Measurements from ENCODE around the gene AMDHD2.
"Not testable (repeated sequence)": the region's sequence is repeated elsewhere in the genome, so short reads cannot be mapped to it uniquely, and the experiment has no call there.

The AMDHD2 gene

DNA sequence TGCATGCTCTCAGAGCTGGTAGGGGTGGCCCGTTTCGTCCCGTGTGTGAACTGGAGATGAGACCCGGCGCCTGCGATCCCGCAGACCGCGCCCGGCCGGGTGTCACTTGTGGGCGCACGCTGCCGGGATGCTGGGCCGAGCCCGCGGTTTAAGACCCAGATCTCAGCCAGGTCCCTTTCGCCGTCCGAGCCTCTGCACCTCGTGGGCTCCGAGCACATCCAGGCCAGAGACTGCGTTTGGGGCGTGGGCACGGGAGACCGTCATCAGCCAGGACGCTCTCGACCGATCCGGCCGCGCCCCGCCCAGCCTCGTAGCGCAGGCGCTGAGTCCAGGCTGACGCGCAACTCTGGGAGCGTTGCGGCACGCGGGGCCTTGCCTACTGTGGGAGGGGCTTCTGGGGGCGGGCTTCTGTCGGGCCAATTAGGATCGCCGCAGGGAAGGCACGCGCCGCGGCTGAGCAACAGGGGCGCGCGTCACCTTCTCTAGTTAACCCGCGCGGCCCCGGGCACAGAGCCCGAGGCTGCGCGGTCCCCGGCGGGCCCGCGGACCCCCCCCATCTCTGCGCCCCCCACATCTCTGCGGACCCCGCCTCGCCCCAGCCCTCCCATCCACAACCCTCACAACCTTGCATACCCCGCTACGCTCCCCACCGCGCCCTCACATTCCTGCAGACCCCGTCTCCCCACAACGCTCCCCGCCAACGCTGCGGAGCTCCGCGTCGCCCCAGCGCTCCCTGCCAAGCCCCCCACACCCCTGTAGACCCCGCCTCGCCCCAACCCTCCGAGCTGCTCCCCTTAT, 11.7 kb downstream of the AMDHD2 start:
- in situ Hi-C loops (cut with MboI; ENCODE audit: low sequenced_read_pairs): no loop called here

GRCh38 chr16:2532494-2533141, 12.4 kb downstream of the AMDHD2 start:
- in situ Hi-C loops (cut with MboI; ENCODE audit: low sequenced_read_pairs): no loop called here

GRCh38 chr16:2533142-2533755, 13.1 kb downstream of the AMDHD2 start:
- in situ Hi-C loops (cut with MboI; ENCODE audit: low sequenced_read_pairs): not testable (repeated sequence)

DNA sequence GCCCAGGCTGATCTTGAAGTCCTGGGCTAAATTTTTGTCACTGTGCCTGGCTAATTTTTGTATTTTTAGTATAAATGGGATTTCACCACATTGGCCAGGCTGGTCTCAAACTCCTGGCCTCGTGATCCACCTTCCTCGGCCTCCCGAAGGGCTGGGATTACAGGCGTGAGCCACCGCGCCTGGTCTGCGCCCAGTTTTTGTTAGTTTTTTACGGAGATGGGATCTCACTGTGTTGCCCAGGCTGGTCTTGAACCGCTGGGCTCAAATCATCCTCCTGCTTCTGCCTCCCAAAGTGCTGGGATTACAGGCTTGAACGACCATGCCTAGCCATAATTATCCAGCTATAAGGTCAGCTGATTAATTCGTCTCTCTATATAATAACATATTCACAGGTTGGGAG, 13.7 kb downstream of the AMDHD2 start:
- in situ Hi-C loops (cut with MboI; ENCODE audit: low sequenced_read_pairs): no loop called here

DNA sequence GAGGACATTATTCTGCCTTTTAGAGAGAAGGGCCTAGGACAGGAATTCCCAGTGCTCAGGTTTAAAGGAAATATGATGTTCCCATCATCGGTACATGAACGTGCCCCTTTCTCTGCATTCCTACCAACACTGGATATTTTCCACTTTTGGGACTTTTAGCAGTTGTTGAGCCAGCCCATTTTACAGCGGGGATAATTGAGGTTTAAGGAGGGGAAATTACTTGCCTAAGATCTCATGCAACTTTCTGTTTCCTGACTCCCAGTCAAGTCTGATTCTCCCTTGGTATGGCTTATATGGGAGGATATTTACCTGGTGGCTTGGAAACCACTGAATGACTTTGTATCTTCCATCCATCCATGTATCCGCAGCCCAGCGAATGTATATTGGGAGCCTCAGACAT, 14.2 kb downstream of the AMDHD2 start:
- in situ Hi-C loops (cut with MboI; ENCODE audit: low sequenced_read_pairs): not testable (repeated sequence)

GRCh38 chr16:2535625-2536013, 15.4 kb downstream of the AMDHD2 start:
- in situ Hi-C loops (cut with MboI; ENCODE audit: low sequenced_read_pairs): no loop called here

DNA sequence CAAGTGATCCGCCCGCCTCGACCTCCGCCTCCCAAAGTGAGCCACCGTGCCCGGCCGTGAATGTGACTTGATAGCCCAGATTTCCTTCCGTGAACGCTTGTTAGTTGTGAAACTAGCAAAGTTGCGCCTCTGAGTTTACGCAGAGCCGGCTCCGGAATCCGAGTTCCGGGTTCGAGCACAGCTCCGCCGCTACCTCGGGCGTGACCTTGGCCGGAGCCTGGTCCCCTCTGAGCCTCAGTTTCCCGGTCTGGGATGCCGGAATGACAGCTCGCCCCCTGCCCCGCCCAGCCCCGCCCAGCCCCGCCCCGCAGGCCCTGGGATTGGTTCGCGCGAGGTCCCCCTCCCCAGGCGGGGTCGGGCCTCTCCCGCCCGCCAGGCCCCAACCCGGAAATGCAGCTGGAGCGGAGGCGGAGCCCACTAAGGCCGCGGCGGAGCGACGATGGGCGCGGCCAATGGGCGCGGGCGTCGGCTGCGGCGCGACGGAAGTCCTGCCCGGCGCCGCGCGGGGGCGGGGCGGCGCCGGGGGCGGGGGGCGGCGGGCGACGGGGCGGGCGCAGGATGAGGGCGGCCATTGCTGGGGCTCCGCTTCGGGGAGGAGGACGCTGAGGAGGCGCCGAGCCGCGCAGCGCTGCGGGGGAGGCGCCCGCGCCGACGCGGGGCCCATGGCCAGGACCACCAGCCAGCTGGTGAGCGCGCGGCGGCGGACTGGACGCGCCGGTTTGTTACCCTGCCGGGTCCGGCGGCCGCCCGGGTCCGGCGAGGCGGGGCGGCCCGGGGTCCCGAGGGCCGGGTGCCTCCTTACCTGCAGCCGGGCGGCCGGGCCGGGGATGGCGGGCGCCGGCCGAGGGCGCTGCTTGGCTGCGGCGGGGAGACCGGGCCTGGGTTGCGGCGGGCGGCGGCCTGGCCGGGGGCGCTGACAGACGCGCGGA, 17.5 kb downstream of the AMDHD2 start, which contains the start of gene PDPK1:
Gene PDPK1, plus strand, starts transcription at position 571 of the 929 bp plus-strand sequence. Its CDS starts 92 bp downstream, at position 663.
- in situ Hi-C loops (cut with MboI; ENCODE audit: low sequenced_read_pairs): no loop called here

GRCh38 chr16:2539192-2539844, 19.1 kb downstream of the AMDHD2 start:
- in situ Hi-C loops (cut with MboI; ENCODE audit: low sequenced_read_pairs): not testable (repeated sequence)

- in situ Hi-C loops (cut with MboI; ENCODE audit: low sequenced_read_pairs): not testable (repeated sequence)
These were observed 19.8 kb downstream of the AMDHD2 start for GRCh38 chr16:2539845-2540458.

DNA sequence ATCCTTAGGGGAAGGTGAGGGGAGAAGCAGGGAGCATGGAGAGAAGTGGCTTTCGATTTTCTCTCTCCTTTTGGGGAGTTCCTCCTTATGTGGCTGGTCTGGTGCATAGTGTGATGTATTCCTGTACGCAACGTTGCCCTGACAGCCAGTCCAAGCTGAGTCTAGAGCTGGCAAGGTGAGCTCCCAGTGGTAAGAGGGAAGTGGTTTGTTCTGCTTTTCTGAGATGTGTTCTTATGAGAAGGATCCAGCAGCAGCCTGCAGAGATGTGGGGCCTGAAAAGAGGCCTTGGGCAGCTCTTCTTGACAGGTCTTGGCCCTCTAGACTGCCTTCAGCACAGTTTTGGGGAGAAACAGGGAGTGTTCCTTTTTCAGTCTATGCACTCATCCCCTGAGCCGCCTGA, 20.7 kb downstream of the AMDHD2 start:
- in situ Hi-C loops (cut with MboI; ENCODE audit: low sequenced_read_pairs): not testable (repeated sequence)

- in situ Hi-C loops (cut with MboI; ENCODE audit: low sequenced_read_pairs): not testable (repeated sequence)
These were observed 21.2 kb downstream of the AMDHD2 start for GRCh38 chr16:2541409-2541808.

GRCh38 chr16:2543771-2544170, 23.6 kb downstream of the AMDHD2 start:
- in situ Hi-C loops (cut with MboI; ENCODE audit: low sequenced_read_pairs): not testable (repeated sequence)

GRCh38 chr16:2550283-2550878, 30.2 kb downstream of the AMDHD2 start:
- in situ Hi-C loops (cut with MboI; ENCODE audit: low sequenced_read_pairs): not testable (repeated sequence)

DNA sequence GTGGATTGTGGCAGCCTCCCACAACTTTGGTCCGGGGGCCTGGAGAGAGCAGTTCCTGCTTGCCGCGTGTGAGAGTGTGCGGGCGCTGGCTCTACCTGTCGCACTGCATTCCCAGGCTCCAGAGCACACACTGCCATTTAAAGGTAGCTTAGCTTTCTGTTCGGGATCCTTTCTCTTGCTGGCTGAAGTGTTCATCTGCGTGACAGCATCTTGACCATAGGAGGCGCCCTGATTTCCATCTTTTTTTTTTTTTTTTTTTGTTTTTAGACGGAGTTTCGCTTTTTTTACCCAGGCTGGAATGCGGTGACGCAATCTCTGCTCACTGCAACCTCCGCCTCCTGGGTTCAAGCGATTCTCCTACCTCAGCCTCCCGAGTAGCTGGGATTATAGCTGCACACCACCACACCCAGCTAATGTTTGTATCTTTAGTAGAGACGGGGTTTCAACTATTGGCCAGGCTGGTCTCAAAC, 31.3 kb downstream of the AMDHD2 start:
- in situ Hi-C loops (cut with MboI; ENCODE audit: low sequenced_read_pairs): not testable (repeated sequence)

DNA sequence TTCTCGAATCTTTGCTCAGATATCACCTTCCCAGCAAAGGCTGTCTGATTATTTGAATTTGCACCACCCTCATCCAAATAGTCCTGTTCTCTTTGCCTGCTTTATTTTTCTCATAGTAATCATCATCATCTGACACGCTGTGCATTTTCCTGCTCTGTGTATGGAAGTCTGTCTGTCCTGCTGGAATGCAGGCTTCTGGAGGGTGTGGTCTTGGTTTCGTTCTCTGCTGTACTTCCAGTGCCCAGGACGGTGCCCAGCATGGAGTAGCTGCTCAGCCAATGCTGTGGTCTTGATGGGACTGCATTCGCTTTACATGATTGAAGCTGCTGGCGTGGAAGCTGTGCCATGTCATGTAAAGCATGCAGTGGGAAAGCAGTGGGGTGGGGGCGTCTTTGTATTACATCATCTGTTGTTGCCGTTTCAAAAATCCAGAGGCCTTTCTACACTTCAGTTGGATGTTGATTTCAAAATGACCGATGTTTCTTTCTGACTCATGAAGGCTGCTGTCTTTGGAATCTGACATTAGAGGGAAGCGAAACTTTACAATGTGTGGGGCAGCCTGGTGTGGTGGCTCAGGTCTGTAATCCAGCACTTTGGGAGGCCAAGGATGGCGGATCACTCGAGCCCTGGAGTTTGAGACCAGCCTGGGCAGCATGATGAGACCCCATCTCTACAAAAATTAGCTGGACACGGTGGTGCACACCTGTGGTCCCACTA, 34.7 kb downstream of the AMDHD2 start:
- in situ Hi-C loops (cut with MboI; ENCODE audit: low sequenced_read_pairs): not testable (repeated sequence)

- in situ Hi-C loops (cut with MboI; ENCODE audit: low sequenced_read_pairs): not testable (repeated sequence)
These were observed 37.0 kb downstream of the AMDHD2 start for GRCh38 chr16:2557150-2557549.

DNA sequence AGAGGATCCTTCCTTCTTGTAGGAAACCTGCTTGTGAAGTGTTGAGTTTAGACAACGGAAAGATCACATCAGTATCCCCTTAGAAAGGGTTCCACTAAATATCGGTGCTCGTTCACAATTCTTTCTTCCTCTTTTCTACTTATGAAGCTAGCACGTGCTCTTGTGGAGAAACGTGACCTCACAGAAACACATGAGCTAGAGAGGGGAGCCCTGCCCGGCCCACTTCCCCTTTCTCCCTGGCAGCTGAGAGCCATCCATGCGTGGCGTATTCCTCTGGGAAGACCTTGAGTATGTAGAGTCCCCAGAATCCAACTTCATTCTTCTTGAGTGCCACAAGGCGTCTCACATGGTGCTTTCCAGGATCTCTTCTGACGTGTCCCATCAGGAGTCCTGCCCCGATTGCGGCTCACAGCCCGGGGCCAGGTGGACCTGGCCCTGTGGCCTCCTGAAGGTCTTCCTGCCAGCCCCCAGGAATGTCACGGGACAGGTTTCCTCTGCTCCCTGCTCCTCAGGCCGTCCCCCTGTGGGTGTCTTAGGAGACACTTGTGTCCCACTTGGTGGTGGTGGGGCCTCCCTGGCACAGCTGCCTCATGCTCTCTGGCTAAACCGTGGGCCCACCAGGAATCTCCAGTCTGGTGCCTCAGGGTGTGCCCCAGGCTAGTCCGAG, 40.1 kb downstream of the AMDHD2 start:
- in situ Hi-C loops (cut with MboI; ENCODE audit: low sequenced_read_pairs): not testable (repeated sequence)

- in situ Hi-C loops (cut with MboI; ENCODE audit: low sequenced_read_pairs): not testable (repeated sequence)
These were observed 40.6 kb downstream of the AMDHD2 start for GRCh38 chr16:2560798-2561133.

All from HL-60/S4 treated with phorbol 12-myristate 13-acetate at 8.2 ng/mL for 4 days and 3 days (cell line).